ENCODE data around the gene MORN3. TPM values are rescaled to one million over a fixed set of nuclear protein-coding genes. Genes with fewer than 3 reads are reported as not detected.
A peak's percentile ranks its signal among the peaks of the same experiment; 100 is the strongest.

Gene MORN3
- total RNA-seq, 1 experiment from 2014 or later, result 0.37 TPM

DNA sequence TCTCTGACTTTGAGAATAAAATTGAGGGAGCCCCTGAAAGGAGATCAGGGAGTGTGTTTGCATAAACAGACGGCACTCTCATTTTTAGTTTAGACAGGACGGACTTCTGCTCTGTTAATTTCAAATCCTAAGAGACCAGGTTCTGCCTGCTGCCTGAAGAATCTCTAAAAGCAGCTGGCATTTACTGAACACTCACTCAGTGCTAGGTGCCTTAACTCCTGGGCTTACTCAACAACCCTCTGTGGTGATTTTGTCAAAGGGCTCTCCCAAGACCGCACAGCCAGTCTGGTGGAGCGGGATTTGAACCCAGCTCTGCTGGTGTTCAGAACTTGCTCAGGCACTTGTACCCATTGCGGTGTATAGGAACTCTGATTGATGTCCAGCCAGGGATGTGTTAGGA, 40.9 kb downstream of the MORN3 start (continued):
- TF ChIP-seq USF2 (CRISPR knock-in tag; IDR thresholded peaks at IDR 0.05) (no peak), JUN (CRISPR knock-in tag; IDR thresholded peaks at IDR 0.05) (no peak), TEAD1 (CRISPR knock-in tag; IDR thresholded peaks at IDR 0.05) (no peak)

- ATAC-seq (no peak), DNase-seq (ENCODE audit: low spot score) (no peak)
- no peaks in the 10 kb centered on the region for H3K27me3 Mint-ChIP-seq (ENCODE audit: low read depth)
- peak overlapping the region; percentile 81 for H3K4me3 Mint-ChIP-seq
- TF ChIP-seq GTF2I (CRISPR knock-in tag; conservative IDR thresholded peaks at IDR 0.05) (no peak), NR3C1 (CRISPR knock-in tag; conservative IDR thresholded peaks at IDR 0.05; ENCODE audit: low read depth) (no peak), TP53 (CRISPR knock-in tag; IDR thresholded peaks at IDR 0.05) (no peak), CREM (CRISPR knock-in tag; IDR thresholded peaks at IDR 0.05) (no peak), OVOL2 (CRISPR knock-in tag; IDR thresholded peaks at IDR 0.05; ENCODE audit: borderline replicate concordance) (no peak), CBFB (CRISPR knock-in tag; IDR thresholded peaks at IDR 0.05; ENCODE audit: low read depth) (no peak), NFYB (CRISPR knock-in tag; conservative IDR thresholded peaks at IDR 0.05; ENCODE audit: low read depth) (no peak), FOXK1 (CRISPR knock-in tag; IDR thresholded peaks at IDR 0.05) (no peak), TCF7 (CRISPR knock-in tag; IDR thresholded peaks at IDR 0.05; ENCODE audit: low read depth) (no peak), ZNF396 (CRISPR knock-in tag; IDR thresholded peaks at IDR 0.05; ENCODE audit: borderline replicate concordance) (no peak), KAT7 (CRISPR knock-in tag; IDR thresholded peaks at IDR 0.05; ENCODE audit: borderline replicate concordance) (no peak), ZNF263 (CRISPR knock-in tag; IDR thresholded peaks at IDR 0.05; ENCODE audit: low read depth) (no peak), SOX15 (CRISPR knock-in tag; IDR thresholded peaks at IDR 0.05) (no peak), ZBTB21 (CRISPR knock-in tag; IDR thresholded peaks at IDR 0.05; ENCODE audit: borderline replicate concordance) (no peak)
- TF ChIP-seq, protein P1, sequence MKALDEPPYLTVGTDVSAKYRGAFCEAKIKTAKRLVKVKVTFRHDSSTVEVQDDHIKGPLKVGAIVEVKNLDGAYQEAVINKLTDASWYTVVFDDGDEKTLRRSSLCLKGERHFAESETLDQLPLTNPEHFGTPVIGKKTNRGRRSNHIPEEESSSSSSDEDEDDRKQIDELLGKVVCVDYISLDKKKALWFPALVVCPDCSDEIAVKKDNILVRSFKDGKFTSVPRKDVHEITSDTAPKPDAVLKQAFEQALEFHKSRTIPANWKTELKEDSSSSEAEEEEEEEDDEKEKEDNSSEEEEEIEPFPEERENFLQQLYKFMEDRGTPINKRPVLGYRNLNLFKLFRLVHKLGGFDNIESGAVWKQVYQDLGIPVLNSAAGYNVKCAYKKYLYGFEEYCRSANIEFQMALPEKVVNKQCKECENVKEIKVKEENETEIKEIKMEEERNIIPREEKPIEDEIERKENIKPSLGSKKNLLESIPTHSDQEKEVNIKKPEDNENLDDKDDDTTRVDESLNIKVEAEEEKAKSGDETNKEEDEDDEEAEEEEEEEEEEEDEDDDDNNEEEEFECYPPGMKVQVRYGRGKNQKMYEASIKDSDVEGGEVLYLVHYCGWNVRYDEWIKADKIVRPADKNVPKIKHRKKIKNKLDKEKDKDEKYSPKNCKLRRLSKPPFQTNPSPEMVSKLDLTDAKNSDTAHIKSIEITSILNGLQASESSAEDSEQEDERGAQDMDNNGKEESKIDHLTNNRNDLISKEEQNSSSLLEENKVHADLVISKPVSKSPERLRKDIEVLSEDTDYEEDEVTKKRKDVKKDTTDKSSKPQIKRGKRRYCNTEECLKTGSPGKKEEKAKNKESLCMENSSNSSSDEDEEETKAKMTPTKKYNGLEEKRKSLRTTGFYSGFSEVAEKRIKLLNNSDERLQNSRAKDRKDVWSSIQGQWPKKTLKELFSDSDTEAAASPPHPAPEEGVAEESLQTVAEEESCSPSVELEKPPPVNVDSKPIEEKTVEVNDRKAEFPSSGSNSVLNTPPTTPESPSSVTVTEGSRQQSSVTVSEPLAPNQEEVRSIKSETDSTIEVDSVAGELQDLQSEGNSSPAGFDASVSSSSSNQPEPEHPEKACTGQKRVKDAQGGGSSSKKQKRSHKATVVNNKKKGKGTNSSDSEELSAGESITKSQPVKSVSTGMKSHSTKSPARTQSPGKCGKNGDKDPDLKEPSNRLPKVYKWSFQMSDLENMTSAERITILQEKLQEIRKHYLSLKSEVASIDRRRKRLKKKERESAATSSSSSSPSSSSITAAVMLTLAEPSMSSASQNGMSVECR (CRISPR knock-in tag; IDR thresholded peaks at IDR 0.05; ENCODE audit: borderline replicate concordance), result no peak
- TF ChIP-seq, protein P2, sequence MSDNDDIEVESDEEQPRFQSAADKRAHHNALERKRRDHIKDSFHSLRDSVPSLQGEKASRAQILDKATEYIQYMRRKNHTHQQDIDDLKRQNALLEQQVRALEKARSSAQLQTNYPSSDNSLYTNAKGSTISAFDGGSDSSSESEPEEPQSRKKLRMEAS (CRISPR knock-in tag; IDR thresholded peaks at IDR 0.05), result no peak
- TF ChIP-seq, protein P3, sequence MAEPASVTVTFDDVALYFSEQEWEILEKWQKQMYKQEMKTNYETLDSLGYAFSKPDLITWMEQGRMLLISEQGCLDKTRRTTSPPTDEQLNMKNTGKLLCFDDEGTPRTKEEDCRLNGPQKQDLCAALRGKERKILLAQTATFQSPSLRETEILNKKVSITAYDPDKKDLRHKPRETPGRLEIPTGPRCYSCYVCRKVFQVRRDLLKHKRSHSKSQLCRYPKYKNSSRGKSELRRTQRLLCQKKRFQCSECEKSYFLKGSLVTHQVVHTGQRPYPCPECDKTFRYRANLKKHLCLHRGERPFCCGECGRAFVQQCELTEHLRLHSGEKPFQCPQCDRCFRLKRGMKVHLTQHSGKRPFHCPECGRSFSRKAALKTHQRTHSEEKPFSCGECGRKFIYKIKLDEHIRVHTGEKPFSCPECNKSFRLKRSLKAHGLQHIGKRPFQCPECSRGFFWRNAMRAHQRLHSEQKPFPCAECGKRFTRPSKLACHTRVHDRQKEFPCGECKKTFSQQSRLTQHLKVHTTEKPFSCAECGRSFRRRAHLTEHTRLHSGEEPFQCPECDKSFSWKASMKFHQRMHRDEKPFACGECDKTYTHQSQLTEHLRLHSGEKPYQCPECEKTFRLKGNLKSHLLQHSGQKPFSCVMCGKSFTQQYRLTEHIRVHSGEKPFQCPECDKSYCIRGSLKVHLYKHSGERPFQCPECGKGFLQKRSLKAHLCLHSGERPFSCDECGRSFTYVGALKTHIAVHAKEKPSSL (CRISPR knock-in tag; conservative IDR thresholded peaks at IDR 0.05), result no peak
- TF ChIP-seq, protein P4, sequence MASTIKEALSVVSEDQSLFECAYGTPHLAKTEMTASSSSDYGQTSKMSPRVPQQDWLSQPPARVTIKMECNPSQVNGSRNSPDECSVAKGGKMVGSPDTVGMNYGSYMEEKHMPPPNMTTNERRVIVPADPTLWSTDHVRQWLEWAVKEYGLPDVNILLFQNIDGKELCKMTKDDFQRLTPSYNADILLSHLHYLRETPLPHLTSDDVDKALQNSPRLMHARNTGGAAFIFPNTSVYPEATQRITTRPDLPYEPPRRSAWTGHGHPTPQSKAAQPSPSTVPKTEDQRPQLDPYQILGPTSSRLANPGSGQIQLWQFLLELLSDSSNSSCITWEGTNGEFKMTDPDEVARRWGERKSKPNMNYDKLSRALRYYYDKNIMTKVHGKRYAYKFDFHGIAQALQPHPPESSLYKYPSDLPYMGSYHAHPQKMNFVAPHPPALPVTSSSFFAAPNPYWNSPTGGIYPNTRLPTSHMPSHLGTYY (CRISPR knock-in tag; IDR thresholded peaks at IDR 0.05), result no peak
- TF ChIP-seq, protein P5, sequence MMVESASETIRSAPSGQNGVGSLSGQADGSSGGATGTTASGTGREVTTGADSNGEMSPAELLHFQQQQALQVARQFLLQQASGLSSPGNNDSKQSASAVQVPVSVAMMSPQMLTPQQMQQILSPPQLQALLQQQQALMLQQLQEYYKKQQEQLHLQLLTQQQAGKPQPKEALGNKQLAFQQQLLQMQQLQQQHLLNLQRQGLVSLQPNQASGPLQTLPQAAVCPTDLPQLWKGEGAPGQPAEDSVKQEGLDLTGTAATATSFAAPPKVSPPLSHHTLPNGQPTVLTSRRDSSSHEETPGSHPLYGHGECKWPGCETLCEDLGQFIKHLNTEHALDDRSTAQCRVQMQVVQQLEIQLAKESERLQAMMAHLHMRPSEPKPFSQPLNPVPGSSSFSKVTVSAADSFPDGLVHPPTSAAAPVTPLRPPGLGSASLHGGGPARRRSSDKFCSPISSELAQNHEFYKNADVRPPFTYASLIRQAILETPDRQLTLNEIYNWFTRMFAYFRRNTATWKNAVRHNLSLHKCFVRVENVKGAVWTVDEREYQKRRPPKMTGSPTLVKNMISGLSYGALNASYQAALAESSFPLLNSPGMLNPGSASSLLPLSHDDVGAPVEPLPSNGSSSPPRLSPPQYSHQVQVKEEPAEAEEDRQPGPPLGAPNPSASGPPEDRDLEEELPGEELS (CRISPR knock-in tag; IDR thresholded peaks at IDR 0.05), result no peak
- ChIA-PET POLR2A (interaction anchor here (0.6 to 4.3 kb wide), 4 partner anchors 36 to 642 kb away, joined by 3 to 73 read pairs (median 4); partner anchors contain the start of gene KDM2B), CTCF (interaction anchor here (1.4 to 6.6 kb wide), 8 partner anchors 19 to 128 kb away, joined by 6 to 67 read pairs (median 11); partner anchors contain the start of genes KDM2B and MORN3)
- H3K27ac Mint-ChIP-seq, result peak overlapping the region; percentile 84
- H3K9me3 Mint-ChIP-seq, result no peaks in the 10 kb centered on the region
- peaks cover 6% of the 10 kb centered on the region; the same call in 1 of the 2 replicates for H3K36me3 Mint-ChIP-seq
- peaks cover 64% of the 10 kb centered on the region for H3K4me1 Mint-ChIP-seq
Measured at GRCh38 chr12:121628037-121628436, 41.4 kb downstream of the MORN3 start.

Data from WTC11 (cell line).